RWPE2 (cell line): ENCODE data around the gene CDK8.

Source experiments
- ATAC-seq: fragments of 200-7000 bp; cut with Tn5 transposase; 3 replicates; pipeline ENCODE4 v1.9.1; 2021; ENCODE audit warnings: low read depth
- DNase-seq: peaks from one replicate; pipeline ENCODE4 v3.0.0-alpha.2; 2020; ENCODE audit warnings: low spot score
- H3K27ac ChIP-seq: fragments of 450-650 bp; 2 replicates; pipeline ENCODE4 v1.5.1; 2017; ENCODE audit warnings: mild to moderate bottlenecking; ENCODE audit not compliant: poor library complexity, severe bottlenecking
- H3K27me3 ChIP-seq: fragments of 250-450 bp; sonication (Bioruptor Pico); 2 replicates; pipeline ENCODE4 v1.5.1; 2021; ENCODE audit warnings: mild to moderate bottlenecking, moderate library complexity; ENCODE audit not compliant: insufficient read depth, poor library complexity, severe bottlenecking
- H3K36me3 ChIP-seq: fragments of 250-450 bp; sonication (Bioruptor Pico); 2 replicates; pipeline ENCODE4 v1.5.1; 2020; ENCODE audit warnings: low read depth, mild to moderate bottlenecking, moderate library complexity
- H3K4me1 ChIP-seq: fragments of 250-450 bp; sonication (Bioruptor Pico); 2 replicates; pipeline ENCODE4 v1.5.1; 2021; ENCODE audit warnings: mild to moderate bottlenecking, moderate library complexity; ENCODE audit not compliant: insufficient read depth, poor library complexity, severe bottlenecking
- H3K4me3 ChIP-seq: fragments of 250-450 bp; sonication (Bioruptor Pico); 2 replicates; pipeline ENCODE4 v1.5.1; 2021; ENCODE audit warnings: mild to moderate bottlenecking, moderate library complexity; ENCODE audit not compliant: severe bottlenecking
- H3K9me3 ChIP-seq: fragments of 250-450 bp; sonication (Bioruptor Pico); 2 replicates; pipeline ENCODE4 v1.5.1; 2021; ENCODE audit warnings: mild to moderate bottlenecking, moderate library complexity; ENCODE audit not compliant: severe bottlenecking
- TF ChIP-seq, protein P1 (sequence below): fragments of 450-650 bp; IDR thresholded peaks from one replicate; pipeline ENCODE4 v1.5.1; 2017; ENCODE audit warnings: mild to moderate bottlenecking, moderate library complexity; ENCODE audit not compliant: poor library complexity, severe bottlenecking

The CDK8 gene

GRCh38 chr13:26342898-26343297 lies 89.0 kb downstream of the CDK8 start:
- DNase-seq (no peak), ATAC-seq (no peak)
- Histone ChIP-seq H3K9me3 (no peaks in the 10 kb centered on the region), H3K36me3 (no peaks in the 10 kb centered on the region), H3K27me3 (no peaks in the 10 kb centered on the region), H3K27ac (no peak overlapping the region), H3K4me1 (no peaks in the 10 kb centered on the region), H3K4me3 (no peak overlapping the region)
- TF ChIP-seq, protein P1, sequence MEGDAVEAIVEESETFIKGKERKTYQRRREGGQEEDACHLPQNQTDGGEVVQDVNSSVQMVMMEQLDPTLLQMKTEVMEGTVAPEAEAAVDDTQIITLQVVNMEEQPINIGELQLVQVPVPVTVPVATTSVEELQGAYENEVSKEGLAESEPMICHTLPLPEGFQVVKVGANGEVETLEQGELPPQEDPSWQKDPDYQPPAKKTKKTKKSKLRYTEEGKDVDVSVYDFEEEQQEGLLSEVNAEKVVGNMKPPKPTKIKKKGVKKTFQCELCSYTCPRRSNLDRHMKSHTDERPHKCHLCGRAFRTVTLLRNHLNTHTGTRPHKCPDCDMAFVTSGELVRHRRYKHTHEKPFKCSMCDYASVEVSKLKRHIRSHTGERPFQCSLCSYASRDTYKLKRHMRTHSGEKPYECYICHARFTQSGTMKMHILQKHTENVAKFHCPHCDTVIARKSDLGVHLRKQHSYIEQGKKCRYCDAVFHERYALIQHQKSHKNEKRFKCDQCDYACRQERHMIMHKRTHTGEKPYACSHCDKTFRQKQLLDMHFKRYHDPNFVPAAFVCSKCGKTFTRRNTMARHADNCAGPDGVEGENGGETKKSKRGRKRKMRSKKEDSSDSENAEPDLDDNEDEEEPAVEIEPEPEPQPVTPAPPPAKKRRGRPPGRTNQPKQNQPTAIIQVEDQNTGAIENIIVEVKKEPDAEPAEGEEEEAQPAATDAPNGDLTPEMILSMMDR, result no peak

DNA sequence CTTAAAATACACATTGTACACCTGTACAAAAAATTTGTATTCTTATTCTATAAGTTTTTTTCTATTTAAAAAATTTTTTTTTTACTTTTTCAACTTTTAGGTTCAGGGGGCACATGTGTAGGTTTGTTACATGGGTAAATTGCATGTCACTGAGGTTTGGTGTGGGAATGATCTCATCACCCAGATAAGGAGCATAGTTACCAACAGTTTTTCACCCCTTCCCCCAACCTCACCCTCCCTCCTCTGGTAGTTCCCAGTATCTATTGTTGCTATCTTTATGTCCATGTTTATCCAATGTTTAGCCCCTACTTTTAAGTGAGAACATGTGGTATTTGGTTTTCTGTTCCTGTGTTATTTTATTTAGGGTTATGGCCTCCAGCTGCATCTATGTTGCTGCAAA lies 89.9 kb downstream of the CDK8 start:
- H3K4me1 ChIP-seq, result no peaks in the 10 kb centered on the region
- 0 out of 2 replicates have a peak, but pooled peaks cover 1% of the 10 kb centered on the region for H3K36me3 ChIP-seq
- H3K9me3 ChIP-seq, result no peaks in the 10 kb centered on the region
- TF ChIP-seq, protein P1, result no peak
- no peak overlapping the region for H3K27ac ChIP-seq
- no peak overlapping the region for H3K4me3 ChIP-seq
- DNase-seq, result no peak
- H3K27me3 ChIP-seq, result no peaks in the 10 kb centered on the region
- no peak for ATAC-seq

- no peak overlapping the region for H3K4me3 ChIP-seq
- H3K27ac ChIP-seq, result no peak overlapping the region
- no peaks in the 10 kb centered on the region for H3K9me3 ChIP-seq
- TF ChIP-seq, protein P1, result no peak
- ATAC-seq, result no peak
- H3K4me1 ChIP-seq, result no peaks in the 10 kb centered on the region
- H3K27me3 ChIP-seq, result no peaks in the 10 kb centered on the region
- 0 out of 2 replicates have a peak, but pooled peaks cover 12% of the 10 kb centered on the region for H3K36me3 ChIP-seq
- no peak for DNase-seq
Measured at GRCh38 chr13:26344980-26345379, 91.1 kb downstream of the CDK8 start.

GRCh38 chr13:26348966-26349365 lies 95.0 kb downstream of the CDK8 start:
- H3K27ac ChIP-seq, result no peak overlapping the region

GRCh38 chr13:26362261-26362660 lies 108.3 kb downstream of the CDK8 start:
- H3K36me3 ChIP-seq, result no peaks in the 10 kb centered on the region
- TF ChIP-seq, protein P1, result no peak
- H3K4me3 ChIP-seq, result no peak overlapping the region
- ATAC-seq (no peak), DNase-seq (no peak)
- no peaks in the 10 kb centered on the region for H3K4me1 ChIP-seq
- no peak overlapping the region for H3K27ac ChIP-seq
- no peaks in the 10 kb centered on the region for H3K27me3 ChIP-seq
- no peaks in the 10 kb centered on the region for H3K9me3 ChIP-seq

More at GRCh38 chr13:26348966-26349365, 95.0 kb downstream of the CDK8 start:
- H3K9me3 ChIP-seq, result no peaks in the 10 kb centered on the region
- ATAC-seq, result no peak
- H3K4me1 ChIP-seq, result no peaks in the 10 kb centered on the region
- no peak overlapping the region for H3K4me3 ChIP-seq
- H3K27me3 ChIP-seq, result no peaks in the 10 kb centered on the region
- TF ChIP-seq, protein P1, result no peak
- peaks cover 22% of the 10 kb centered on the region for H3K36me3 ChIP-seq
- no peak for DNase-seq
